DOHH2 (cell line): ENCODE measurements around the gene ZDHHC19.

Experiments used
- EZH2phosphoT487 ChIP-seq: fragments of 200-600 bp; sonication (generic); IDR thresholded peaks from 2 replicates; pipeline ENCODE4 v1.6.1; 2017; ENCODE audit warnings: borderline replicate concordance, mild to moderate bottlenecking, antibody characterized with exemption, low read length, moderate library complexity, mixed read lengths
- TF ChIP-seq, protein P1 (sequence below): fragments of 200-600 bp; sonication (generic); IDR thresholded peaks from one replicate; pipeline ENCODE4 v1.5.1; 2014; ENCODE audit warnings: antibody characterized with exemption, mild to moderate bottlenecking, low read depth, low read length; ENCODE audit not compliant: poor library complexity, severe bottlenecking

DNA sequence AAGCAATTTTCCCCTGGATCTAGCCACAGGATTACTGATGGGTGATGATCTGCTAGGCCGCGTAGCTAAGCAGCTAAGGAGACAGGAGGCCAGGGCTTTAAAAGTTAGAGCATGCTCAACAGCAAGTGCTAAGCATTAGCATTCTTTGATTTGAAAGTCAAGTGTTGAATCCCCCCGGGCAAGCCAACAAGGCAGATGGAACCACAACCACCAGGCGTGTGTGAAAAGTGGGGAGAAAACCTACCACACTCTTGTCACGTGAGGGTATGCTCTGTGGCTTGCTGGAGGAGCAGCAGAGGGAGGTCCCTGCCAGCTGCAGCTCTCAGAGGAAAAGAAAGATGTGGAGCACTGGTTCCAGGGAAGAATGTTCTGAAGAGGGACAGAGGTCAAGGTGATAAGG, 26.0 kb upstream of the ZDHHC19 start:
- TF ChIP-seq, protein P1, sequence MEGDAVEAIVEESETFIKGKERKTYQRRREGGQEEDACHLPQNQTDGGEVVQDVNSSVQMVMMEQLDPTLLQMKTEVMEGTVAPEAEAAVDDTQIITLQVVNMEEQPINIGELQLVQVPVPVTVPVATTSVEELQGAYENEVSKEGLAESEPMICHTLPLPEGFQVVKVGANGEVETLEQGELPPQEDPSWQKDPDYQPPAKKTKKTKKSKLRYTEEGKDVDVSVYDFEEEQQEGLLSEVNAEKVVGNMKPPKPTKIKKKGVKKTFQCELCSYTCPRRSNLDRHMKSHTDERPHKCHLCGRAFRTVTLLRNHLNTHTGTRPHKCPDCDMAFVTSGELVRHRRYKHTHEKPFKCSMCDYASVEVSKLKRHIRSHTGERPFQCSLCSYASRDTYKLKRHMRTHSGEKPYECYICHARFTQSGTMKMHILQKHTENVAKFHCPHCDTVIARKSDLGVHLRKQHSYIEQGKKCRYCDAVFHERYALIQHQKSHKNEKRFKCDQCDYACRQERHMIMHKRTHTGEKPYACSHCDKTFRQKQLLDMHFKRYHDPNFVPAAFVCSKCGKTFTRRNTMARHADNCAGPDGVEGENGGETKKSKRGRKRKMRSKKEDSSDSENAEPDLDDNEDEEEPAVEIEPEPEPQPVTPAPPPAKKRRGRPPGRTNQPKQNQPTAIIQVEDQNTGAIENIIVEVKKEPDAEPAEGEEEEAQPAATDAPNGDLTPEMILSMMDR = no peak
- TF ChIP-seq EZH2phosphoT487 = no peak
